Keratinocyte (primary cell): ENCODE data around the gene MALL.
"Not testable (repeated sequence)": the region's sequence is repeated elsewhere in the genome, so short reads cannot be mapped to it uniquely, and the experiment has no call there.

Experiments used
- CTCF ChIP-seq, 3 experiments: IDR thresholded peaks in 1 of 3; conservative IDR thresholded peaks in 1 of 3; optimal IDR thresholded peaks in 1 of 3; 2 replicates in 2 of 3; 3 replicates in 1 of 3; pipeline versions ENCODE3 to v1.5.1; 2011; ENCODE audit warnings: low read length in 3 of 3, mild to moderate bottlenecking in 3 of 3, moderate library complexity in 2 of 3, control low read depth in 1 of 3, inconsistent platforms in 1 of 3; ENCODE audit not compliant: insufficient read depth in 2 of 3; ENCODE audit errors: extremely low read depth in 1 of 3
- EZH2 ChIP-seq: IDR thresholded peaks from one replicate; pipeline ENCODE4 v1.6.1; 2012; ENCODE audit warnings: inconsistent platforms, mild to moderate bottlenecking, low read length, moderate library complexity

GRCh38 chr2:110068153-110068552 is 47.5 kb downstream of the MALL start:
- TF ChIP-seq CTCF (optimal IDR thresholded peaks at IDR 0.05 in 1 of 3, IDR thresholded peaks at IDR 0.05 in 1 of 3, conservative IDR thresholded peaks at IDR 0.05 in 1 of 3; ENCODE audit: extremely low read depth in 1 of 3, insufficient read depth in 2 of 3, low read length in 3 of 3); EZH2: not testable (repeated sequence)
